ENCODE data around the gene CIP2A.
A peak's percentile ranks its signal among the peaks of the same experiment; 100 is the strongest.

CIP2A gene

DNA sequence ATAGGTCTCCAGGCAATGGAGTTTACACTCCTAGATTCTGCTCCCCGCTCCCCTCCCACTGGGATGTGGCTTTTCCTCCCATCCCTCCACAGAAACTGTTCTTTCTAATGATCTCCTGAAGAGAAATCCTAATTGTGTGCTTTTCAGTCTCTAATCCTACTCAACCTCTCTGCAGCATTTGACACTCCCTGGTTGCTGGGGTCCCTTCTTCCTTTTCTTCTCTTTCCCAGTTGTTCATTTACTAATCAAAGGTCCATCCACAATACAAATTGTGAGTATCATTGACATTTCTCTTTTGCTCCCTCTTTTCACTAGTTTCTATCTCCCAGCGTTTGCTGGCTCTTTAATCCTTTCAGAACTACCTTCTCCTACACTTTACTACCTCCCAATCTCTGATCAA, 72.4 kb downstream of the CIP2A start:
- TF ChIP-seq, protein P1, sequence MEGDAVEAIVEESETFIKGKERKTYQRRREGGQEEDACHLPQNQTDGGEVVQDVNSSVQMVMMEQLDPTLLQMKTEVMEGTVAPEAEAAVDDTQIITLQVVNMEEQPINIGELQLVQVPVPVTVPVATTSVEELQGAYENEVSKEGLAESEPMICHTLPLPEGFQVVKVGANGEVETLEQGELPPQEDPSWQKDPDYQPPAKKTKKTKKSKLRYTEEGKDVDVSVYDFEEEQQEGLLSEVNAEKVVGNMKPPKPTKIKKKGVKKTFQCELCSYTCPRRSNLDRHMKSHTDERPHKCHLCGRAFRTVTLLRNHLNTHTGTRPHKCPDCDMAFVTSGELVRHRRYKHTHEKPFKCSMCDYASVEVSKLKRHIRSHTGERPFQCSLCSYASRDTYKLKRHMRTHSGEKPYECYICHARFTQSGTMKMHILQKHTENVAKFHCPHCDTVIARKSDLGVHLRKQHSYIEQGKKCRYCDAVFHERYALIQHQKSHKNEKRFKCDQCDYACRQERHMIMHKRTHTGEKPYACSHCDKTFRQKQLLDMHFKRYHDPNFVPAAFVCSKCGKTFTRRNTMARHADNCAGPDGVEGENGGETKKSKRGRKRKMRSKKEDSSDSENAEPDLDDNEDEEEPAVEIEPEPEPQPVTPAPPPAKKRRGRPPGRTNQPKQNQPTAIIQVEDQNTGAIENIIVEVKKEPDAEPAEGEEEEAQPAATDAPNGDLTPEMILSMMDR (conservative IDR thresholded peaks at IDR 0.05; ENCODE audit: low read depth, low read length), result no peak
- no peak overlapping the region for H3K4me3 ChIP-seq (ENCODE audit: low read depth, low read length)

DNA sequence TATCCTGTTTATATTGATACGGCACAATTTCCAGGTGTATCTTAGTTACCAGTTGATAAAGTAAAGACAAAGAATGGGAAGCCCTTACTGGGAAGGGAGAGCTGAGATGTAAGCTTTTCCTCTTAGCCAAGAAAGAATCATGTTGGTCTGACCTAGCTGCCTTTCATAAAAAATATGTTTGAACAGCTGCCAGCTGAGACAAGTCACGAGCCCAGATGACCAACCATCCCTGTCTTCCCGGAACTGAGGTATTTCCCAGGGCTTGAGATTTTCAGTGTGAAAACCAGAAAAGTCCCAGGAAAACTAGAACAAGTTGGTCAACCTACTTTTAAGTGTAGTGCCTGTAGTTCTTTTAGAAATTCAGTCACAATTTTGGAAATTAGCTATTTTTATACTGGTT, 75.3 kb downstream of the CIP2A start:
- TF ChIP-seq, protein P1 (conservative IDR thresholded peaks at IDR 0.05; ENCODE audit: low read depth, low read length), result no peak
- peak; percentile 65 for DNase-seq (ENCODE audit: low read depth)
- no peak overlapping the region for H3K4me3 ChIP-seq (ENCODE audit: low read depth, low read length)

More for the DNA sequence above, 72.4 kb downstream of the CIP2A start:
- no peak for DNase-seq (ENCODE audit: low read depth)

DNA sequence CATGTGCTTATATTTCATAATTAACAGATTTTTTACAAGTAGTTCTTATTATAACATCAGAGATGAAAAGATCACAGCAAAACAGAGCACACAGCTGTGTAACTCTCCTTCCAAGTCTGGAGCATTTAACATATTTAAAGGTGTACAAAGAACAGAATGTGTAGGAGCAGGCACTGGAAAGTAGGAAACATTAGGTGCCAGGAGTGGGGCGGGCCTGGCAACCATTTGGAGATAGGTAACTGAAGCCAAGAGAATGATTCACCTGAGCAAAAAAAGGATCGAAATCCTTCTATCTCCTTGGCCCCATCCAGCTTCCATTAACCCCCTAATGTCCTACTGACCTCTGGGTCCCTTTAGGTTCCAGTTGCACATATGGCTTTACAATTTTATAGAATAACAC, 76.6 kb downstream of the CIP2A start:
- DNase-seq (ENCODE audit: low read depth), result no peak
- no peak overlapping the region for H3K4me3 ChIP-seq (ENCODE audit: low read depth, low read length)
- TF ChIP-seq, protein P1 (conservative IDR thresholded peaks at IDR 0.05; ENCODE audit: low read depth, low read length), result no peak

DNA sequence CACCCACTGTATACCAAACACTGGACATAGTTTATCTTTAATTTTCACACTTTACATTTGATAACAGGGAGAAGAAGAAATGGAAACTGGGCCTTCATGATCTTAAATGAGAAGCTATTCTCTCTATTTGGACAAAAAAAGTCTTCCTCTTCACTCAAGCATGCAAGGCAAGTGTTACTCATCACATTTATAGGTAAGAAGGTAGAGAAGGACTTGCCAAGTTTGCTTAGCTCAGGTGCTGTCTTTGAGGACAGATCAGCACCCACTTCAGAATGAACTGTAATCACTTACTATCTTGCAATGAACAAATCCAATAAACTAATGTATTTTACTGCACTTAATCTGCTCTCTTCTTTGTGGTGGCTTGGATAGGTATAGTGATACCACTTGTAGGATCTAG, 77.7 kb downstream of the CIP2A start:
- DNase-seq (ENCODE audit: low read depth), result no peak
- H3K4me3 ChIP-seq (ENCODE audit: low read depth, low read length), result no peak overlapping the region
- TF ChIP-seq, protein P1 (conservative IDR thresholded peaks at IDR 0.05; ENCODE audit: low read depth, low read length), result no peak

DNA sequence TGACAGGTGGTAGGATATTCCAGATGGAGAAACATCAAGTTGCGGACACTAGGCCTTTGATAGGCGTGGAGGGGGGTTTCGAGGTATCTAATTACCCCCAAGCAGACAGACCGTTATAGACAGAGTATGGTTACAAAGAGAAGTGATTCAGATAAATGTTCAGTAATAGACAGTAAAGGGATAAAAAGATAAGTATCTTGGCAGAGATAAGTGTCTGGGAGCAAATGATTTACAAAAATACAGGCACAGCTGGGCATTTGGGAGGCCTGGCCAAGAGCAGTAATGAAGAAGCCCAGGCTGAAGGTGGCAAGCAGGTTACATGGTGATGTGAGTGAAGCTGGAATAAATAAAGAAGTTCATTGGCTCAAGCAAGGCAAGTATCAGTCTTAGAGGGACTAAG, 78.2 kb downstream of the CIP2A start:
- H3K4me3 ChIP-seq (ENCODE audit: low read depth, low read length), result no peak overlapping the region
- TF ChIP-seq, protein P1 (conservative IDR thresholded peaks at IDR 0.05; ENCODE audit: low read depth, low read length), result no peak
- DNase-seq (ENCODE audit: low read depth), result no peak

DNA sequence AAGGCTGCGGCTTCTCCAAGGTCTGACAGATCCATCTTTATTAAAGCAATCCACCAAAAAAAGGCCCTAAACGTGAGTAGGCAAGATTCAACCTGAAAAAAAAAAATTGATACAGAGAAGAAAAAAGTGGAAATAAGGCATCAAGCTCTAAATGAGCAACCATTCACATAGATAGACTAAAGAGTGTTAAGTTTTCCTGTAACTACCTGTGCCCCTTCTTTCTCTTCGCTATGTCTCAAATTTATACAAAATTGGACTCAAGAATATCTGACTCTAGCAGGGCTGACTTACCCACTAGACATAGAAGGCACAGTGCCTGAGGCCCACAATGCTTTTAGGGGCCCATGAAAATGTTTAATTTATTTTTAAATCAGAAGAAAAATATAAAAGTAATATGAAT, 78.7 kb downstream of the CIP2A start, which contains the start of gene MYH15:
TSS of gene MYH15 (minus strand) at position 101 of the 400 bp plus-strand sequence. CDS start at position 35, 66 bp downstream.
- H3K4me3 ChIP-seq (ENCODE audit: low read depth, low read length), result no peak within 1 kb of the TSS
- no peak for DNase-seq (ENCODE audit: low read depth)
- TF ChIP-seq, protein P1 (conservative IDR thresholded peaks at IDR 0.05; ENCODE audit: low read depth, low read length), result no peak

DNA sequence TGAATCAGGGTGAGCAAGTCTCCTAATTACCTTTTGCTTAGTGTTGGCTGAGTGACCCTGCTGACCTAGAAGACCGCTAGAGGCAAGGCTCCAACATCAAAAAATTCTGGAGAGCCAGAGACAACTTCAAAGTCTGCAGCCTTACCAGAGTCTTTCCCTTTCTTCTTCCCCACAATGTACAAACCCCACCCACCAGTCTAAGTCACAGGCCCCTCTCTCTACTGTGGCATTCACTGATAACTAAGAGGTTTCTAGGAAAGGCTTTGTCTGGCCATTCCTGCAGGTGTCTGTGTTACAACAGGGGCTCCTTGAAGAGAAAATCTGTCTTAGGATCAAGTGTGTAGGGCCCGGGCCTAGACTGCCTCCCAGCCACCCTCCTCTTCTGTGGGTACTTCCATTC, 79.4 kb downstream of the CIP2A start:
- no peak for DNase-seq (ENCODE audit: low read depth)

More for the DNA sequence above, 79.4 kb downstream of the CIP2A start:
- TF ChIP-seq, protein P1 (conservative IDR thresholded peaks at IDR 0.05; ENCODE audit: low read depth, low read length), result no peak
- H3K4me3 ChIP-seq (ENCODE audit: low read depth, low read length), result no peak overlapping the region

All from choroid plexus epithelial cell (primary cell).